K562 (cell line): ENCODE results near the gene NRCAM. TPM values are rescaled to one million over a fixed set of nuclear protein-coding genes. Genes with fewer than 3 reads are reported as not detected.

Source experiments
- CBX8 ChIP-seq: fragments of 200-600 bp; sonication (generic); IDR thresholded peaks from 2 replicates; pipeline ENCODE4 v1.6.1; 2012; ENCODE audit warnings: borderline replicate concordance, mixed run types, low read depth, mild to moderate bottlenecking, moderate library complexity, mixed read lengths, low read length, control low read depth, inconsistent platforms; ENCODE audit not compliant: poor library complexity, severe bottlenecking; ENCODE audit errors: extremely low read depth
- CREM ChIP-seq: IDR thresholded peaks from 2 replicates; pipeline ENCODE4 v1.6.1; 2014; ENCODE audit warnings: antibody characterized with exemption, low read depth
- ETV5 ChIP-seq: sonication (generic); formaldehyde crosslinking; IDR thresholded peaks from 2 replicates; pipeline ENCODE4 v1.4.0; 2020; ENCODE audit warnings: low read depth, mild to moderate bottlenecking, missing genetic modification reagents
- HDAC1 ChIP-seq, 2 experiments: fragments of 450-650 bp; IDR thresholded peaks; 2 replicates each; pipeline ENCODE4 v1.6.1; 2016 to 2017; ENCODE audit warnings: inconsistent platforms in 1 of 2, mild to moderate bottlenecking in 1 of 2, moderate library complexity in 1 of 2
- KLF10 ChIP-seq: fragments of 250-450 bp; sonication (Bioruptor Pico); IDR thresholded peaks from 2 replicates; pipeline ENCODE4 v1.6.1; 2021; ENCODE audit warnings: matching md5 sums
- MAFF ChIP-seq: IDR thresholded peaks from 2 replicates; pipeline ENCODE4 v1.6.1; 2012; ENCODE audit warnings: low read length, improper control_type of control experiment
- MCM5 ChIP-seq: fragments of 450-650 bp; IDR thresholded peaks from 2 replicates; pipeline ENCODE4 v1.6.1; 2016; ENCODE audit warnings: low read depth
- MEIS2 ChIP-seq: fragments of 450-650 bp; IDR thresholded peaks from 2 replicates; pipeline ENCODE4 v1.6.1; 2014; ENCODE audit warnings: mild to moderate bottlenecking; ENCODE audit not compliant: partially characterized antibody
- MTF1 ChIP-seq: fragments of 250-450 bp; sonication (Bioruptor Pico); IDR thresholded peaks from 2 replicates; pipeline ENCODE4 v1.9.0; 2021; ENCODE audit warnings: moderate library complexity, mild to moderate bottlenecking, inconsistent platforms, borderline replicate concordance
- PHF20 ChIP-seq: fragments of 450-650 bp; IDR thresholded peaks from 2 replicates; pipeline ENCODE4 v1.6.1; 2018; ENCODE audit not compliant: partially characterized antibody
- POLR2AphosphoS5 ChIP-seq: IDR thresholded peaks from 2 replicates; pipeline ENCODE4 v1.6.1; 2011; ENCODE audit warnings: mild to moderate bottlenecking, low read depth, low read length, moderate library complexity; ENCODE audit not compliant: control insufficient read depth, insufficient read depth
- RFX5 ChIP-seq: IDR thresholded peaks from 2 replicates; pipeline ENCODE4 v1.6.1; 2011; ENCODE audit warnings: low read depth, mild to moderate bottlenecking, improper control_type of control experiment, low read length
- SP1 ChIP-seq: sonication (generic); formaldehyde crosslinking; IDR thresholded peaks from 2 replicates; pipeline ENCODE4 v1.8.1; 2022; ENCODE audit warnings: mild to moderate bottlenecking, missing genetic modification reagents
- TCF7L2 ChIP-seq: fragments of 150-350 bp; IDR thresholded peaks from 2 replicates; pipeline ENCODE4 v1.6.1; 2016; ENCODE audit warnings: low read depth, mild to moderate bottlenecking, low read length, moderate library complexity
- ZNF121 ChIP-seq: sonication (generic); formaldehyde crosslinking; conservative IDR thresholded peaks from 2 replicates; pipeline ENCODE4 v1.8.0; 2022; ENCODE audit warnings: missing genetic modification reagents
- polyA plus RNA-seq, 8 experiments: library from polyadenylated mRNA; depleted of rRNA in 4 of 8; stranded (reverse) in 5 of 8; unstranded in 3 of 8; fragments of >200 nt; fragmentation: Nextera tagmentation in 2 of 8; fragmentation: Illumina TruSeq in 1 of 8; extraction: Ambion mirVana in 2 of 8; extraction: Trizol in 1 of 8; gene quantifications; 2 replicates each; pipeline versions ENCODE4 v1.2.1 to v1.2.3, GENCODE V29; 2011 to 2014; ENCODE audit warnings: inconsistent platforms in 1 of 8, missing spikeins in 1 of 8
- total RNA-seq, 7 experiments: library from RNA; depleted of rRNA in 6 of 7; stranded (reverse); fragments of >200 nt in 6 of 7; fragmentation: Illumina TruSeq in 2 of 7; extraction: Trizol in 2 of 7; gene quantifications; 2 replicates each; pipeline versions ENCODE4 v1.2.1 to v1.2.3, GENCODE V29; 2011 to 2021; ENCODE audit warnings: low replicate concordance in 1 of 7
- TF ChIP-seq, protein P1 (sequence below): IDR thresholded peaks from 3 replicates; pipeline ENCODE4 v1.6.1; 2011; ENCODE audit warnings: borderline replicate concordance, mild to moderate bottlenecking, moderate library complexity; ENCODE audit not compliant: insufficient read length; ENCODE audit errors: extremely low read depth
- TF ChIP-seq, protein P2 (sequence below): sonication (generic); formaldehyde crosslinking; IDR thresholded peaks from 2 replicates; pipeline ENCODE4 v1.8.0; 2023; ENCODE audit warnings: mild to moderate bottlenecking, missing genetic modification reagents
- TF ChIP-seq, protein P3 (sequence below), 2 experiments: IDR thresholded peaks; 2 replicates each; pipeline ENCODE4 v1.6.1; 2012; ENCODE audit warnings: improper control_type of control experiment in 2 of 2, low read depth in 2 of 2, low read length in 2 of 2, borderline replicate concordance in 1 of 2

The NRCAM gene
- total and polyA plus RNA-seq, 9 of the 15 experiments (the other 6 are each of a cell fraction or from before 2014, with no cell fraction given): 0.03 to 0.54 (median 0.12) TPM; not detected in 1

GRCh38 chr7:108246227-108246837 is 209.9 kb downstream of the NRCAM start (continued):
- TF ChIP-seq, protein P1, sequence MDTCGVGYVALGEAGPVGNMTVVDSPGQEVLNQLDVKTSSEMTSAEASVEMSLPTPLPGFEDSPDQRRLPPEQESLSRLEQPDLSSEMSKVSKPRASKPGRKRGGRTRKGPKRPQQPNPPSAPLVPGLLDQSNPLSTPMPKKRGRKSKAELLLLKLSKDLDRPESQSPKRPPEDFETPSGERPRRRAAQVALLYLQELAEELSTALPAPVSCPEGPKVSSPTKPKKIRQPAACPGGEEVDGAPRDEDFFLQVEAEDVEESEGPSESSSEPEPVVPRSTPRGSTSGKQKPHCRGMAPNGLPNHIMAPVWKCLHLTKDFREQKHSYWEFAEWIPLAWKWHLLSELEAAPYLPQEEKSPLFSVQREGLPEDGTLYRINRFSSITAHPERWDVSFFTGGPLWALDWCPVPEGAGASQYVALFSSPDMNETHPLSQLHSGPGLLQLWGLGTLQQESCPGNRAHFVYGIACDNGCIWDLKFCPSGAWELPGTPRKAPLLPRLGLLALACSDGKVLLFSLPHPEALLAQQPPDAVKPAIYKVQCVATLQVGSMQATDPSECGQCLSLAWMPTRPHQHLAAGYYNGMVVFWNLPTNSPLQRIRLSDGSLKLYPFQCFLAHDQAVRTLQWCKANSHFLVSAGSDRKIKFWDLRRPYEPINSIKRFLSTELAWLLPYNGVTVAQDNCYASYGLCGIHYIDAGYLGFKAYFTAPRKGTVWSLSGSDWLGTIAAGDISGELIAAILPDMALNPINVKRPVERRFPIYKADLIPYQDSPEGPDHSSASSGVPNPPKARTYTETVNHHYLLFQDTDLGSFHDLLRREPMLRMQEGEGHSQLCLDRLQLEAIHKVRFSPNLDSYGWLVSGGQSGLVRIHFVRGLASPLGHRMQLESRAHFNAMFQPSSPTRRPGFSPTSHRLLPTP: no peak
- TF ChIP-seq POLR2AphosphoS5 (peak; percentile 43; the same call in 1 of the 2 replicates), MAFF (peak; percentile 99), ETV5 (CRISPR knock-in tag) (0 out of 2 replicates have a peak, but pooled peaks have one; percentile 67), MEIS2 (peak; percentile 48), RFX5 (no peak; the same call in 1 of the 2 replicates), ZNF121 (CRISPR knock-in tag) (no peak), KLF10 (CRISPR knock-in tag) (no peak), HDAC1 (IDR thresholded peaks at IDR 0.05) (peak in 1 of 2 experiments; percentile 97; a peak in 3 of 4 replicates), CREM (peak; percentile 84), PHF20 (no peak), SP1 (CRISPR knock-in tag) (no peak), TCF7L2 (no peak), MCM5 (no peak), CBX8 (no peak), MTF1 (CRISPR knock-in tag) (no peak)
- TF ChIP-seq, protein P2, sequence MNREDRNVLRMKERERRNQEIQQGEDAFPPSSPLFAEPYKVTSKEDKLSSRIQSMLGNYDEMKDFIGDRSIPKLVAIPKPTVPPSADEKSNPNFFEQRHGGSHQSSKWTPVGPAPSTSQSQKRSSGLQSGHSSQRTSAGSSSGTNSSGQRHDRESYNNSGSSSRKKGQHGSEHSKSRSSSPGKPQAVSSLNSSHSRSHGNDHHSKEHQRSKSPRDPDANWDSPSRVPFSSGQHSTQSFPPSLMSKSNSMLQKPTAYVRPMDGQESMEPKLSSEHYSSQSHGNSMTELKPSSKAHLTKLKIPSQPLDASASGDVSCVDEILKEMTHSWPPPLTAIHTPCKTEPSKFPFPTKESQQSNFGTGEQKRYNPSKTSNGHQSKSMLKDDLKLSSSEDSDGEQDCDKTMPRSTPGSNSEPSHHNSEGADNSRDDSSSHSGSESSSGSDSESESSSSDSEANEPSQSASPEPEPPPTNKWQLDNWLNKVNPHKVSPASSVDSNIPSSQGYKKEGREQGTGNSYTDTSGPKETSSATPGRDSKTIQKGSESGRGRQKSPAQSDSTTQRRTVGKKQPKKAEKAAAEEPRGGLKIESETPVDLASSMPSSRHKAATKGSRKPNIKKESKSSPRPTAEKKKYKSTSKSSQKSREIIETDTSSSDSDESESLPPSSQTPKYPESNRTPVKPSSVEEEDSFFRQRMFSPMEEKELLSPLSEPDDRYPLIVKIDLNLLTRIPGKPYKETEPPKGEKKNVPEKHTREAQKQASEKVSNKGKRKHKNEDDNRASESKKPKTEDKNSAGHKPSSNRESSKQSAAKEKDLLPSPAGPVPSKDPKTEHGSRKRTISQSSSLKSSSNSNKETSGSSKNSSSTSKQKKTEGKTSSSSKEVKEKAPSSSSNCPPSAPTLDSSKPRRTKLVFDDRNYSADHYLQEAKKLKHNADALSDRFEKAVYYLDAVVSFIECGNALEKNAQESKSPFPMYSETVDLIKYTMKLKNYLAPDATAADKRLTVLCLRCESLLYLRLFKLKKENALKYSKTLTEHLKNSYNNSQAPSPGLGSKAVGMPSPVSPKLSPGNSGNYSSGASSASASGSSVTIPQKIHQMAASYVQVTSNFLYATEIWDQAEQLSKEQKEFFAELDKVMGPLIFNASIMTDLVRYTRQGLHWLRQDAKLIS: no peak
- TF ChIP-seq, protein P3, sequence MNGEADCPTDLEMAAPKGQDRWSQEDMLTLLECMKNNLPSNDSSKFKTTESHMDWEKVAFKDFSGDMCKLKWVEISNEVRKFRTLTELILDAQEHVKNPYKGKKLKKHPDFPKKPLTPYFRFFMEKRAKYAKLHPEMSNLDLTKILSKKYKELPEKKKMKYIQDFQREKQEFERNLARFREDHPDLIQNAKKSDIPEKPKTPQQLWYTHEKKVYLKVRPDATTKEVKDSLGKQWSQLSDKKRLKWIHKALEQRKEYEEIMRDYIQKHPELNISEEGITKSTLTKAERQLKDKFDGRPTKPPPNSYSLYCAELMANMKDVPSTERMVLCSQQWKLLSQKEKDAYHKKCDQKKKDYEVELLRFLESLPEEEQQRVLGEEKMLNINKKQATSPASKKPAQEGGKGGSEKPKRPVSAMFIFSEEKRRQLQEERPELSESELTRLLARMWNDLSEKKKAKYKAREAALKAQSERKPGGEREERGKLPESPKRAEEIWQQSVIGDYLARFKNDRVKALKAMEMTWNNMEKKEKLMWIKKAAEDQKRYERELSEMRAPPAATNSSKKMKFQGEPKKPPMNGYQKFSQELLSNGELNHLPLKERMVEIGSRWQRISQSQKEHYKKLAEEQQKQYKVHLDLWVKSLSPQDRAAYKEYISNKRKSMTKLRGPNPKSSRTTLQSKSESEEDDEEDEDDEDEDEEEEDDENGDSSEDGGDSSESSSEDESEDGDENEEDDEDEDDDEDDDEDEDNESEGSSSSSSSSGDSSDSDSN (IDR thresholded peaks at IDR 0.05; ENCODE audit: borderline replicate concordance in 1 of 2, low read depth in 2 of 2, low read length in 2 of 2): no peak
